DND-41 (cell line): ENCODE data around the gene DNAJC3.

ENCODE experiments used
- ATAC-seq: fragments of 200-7000 bp; cut with Tn5 transposase; 3 replicates; pipeline ENCODE4 v1.9.1; 2021; ENCODE audit warnings: low read depth; ENCODE audit not compliant: insufficient read depth
- DNase-seq: peaks from one replicate; pipeline ENCODE4 v3.0.0-alpha.2; 2020
- H2AFZ ChIP-seq: 2 replicates; pipeline ENCODE4 v1.6.0; 2012; ENCODE audit warnings: low read depth, low read length
- H3K27ac ChIP-seq: 2 replicates; pipeline ENCODE4 v1.5.1; 2012; ENCODE audit warnings: low read length, inconsistent platforms
- H3K27me3 ChIP-seq: fragments of 200-600 bp; sonication (generic); 2 replicates; pipeline ENCODE4 v1.6.0; 2012; ENCODE audit warnings: low read length, mild to moderate bottlenecking, inconsistent platforms; ENCODE audit not compliant: insufficient read depth, poor library complexity
- H3K36me3 ChIP-seq: 2 replicates; pipeline ENCODE4 v1.5.1; 2012; ENCODE audit warnings: low read length, inconsistent platforms; ENCODE audit not compliant: insufficient read depth
- H3K4me1 ChIP-seq: 2 replicates; pipeline ENCODE4 v1.5.1; 2012; ENCODE audit warnings: mild to moderate bottlenecking, low read length; ENCODE audit not compliant: insufficient read depth
- H3K4me2 ChIP-seq: 2 replicates; pipeline ENCODE4 v1.6.0; 2012; ENCODE audit warnings: mild to moderate bottlenecking, moderate library complexity, low read length, inconsistent platforms; ENCODE audit not compliant: insufficient read depth
- H3K4me3 ChIP-seq, 2 experiments: fragments of 200-600 bp in 1 of 2; shearing (Covaris generic) in 1 of 2; 2 replicates each; pipeline ENCODE4 v1.5.1; 2012 to 2016; ENCODE audit warnings: inconsistent platforms in 2 of 2, low read length in 2 of 2, mild to moderate bottlenecking in 2 of 2, low read depth in 1 of 2, moderate library complexity in 1 of 2
- H3K79me2 ChIP-seq: 2 replicates; pipeline ENCODE4 v1.6.0; 2012; ENCODE audit warnings: low read length, inconsistent platforms; ENCODE audit not compliant: insufficient read depth
- H3K9ac ChIP-seq: 2 replicates; pipeline ENCODE4 v1.6.0; 2012; ENCODE audit warnings: low read depth, mild to moderate bottlenecking, inconsistent platforms, low read length, moderate library complexity
- H3K9me3 ChIP-seq: 2 replicates; pipeline ENCODE4 v1.5.1; 2012; ENCODE audit warnings: low read length, moderate library complexity, mild to moderate bottlenecking, inconsistent platforms; ENCODE audit not compliant: insufficient read depth, severe bottlenecking
- H4K20me1 ChIP-seq: 2 replicates; pipeline ENCODE4 v1.6.0; 2012; ENCODE audit warnings: low read length; ENCODE audit not compliant: insufficient read depth
- CTCF ChIP-seq: IDR thresholded peaks from 2 replicates; pipeline ENCODE4 v1.5.1; 2012; ENCODE audit warnings: borderline replicate concordance, low read length, moderate library complexity, mild to moderate bottlenecking; ENCODE audit not compliant: poor library complexity, severe bottlenecking; ENCODE audit errors: extremely low read depth
- EZH2 ChIP-seq: IDR thresholded peaks from 3 replicates; pipeline ENCODE4 v1.6.1; 2012; ENCODE audit warnings: borderline replicate concordance, low read depth, mild to moderate bottlenecking, moderate library complexity, low read length, inconsistent platforms; ENCODE audit not compliant: severe bottlenecking

Gene DNAJC3

GRCh38 chr13:95707442-95708390 lies 30.8 kb downstream of the DNAJC3 start:
- no peaks in the 10 kb centered on the region for H3K27me3 ChIP-seq
- no peaks in the 10 kb centered on the region for H3K9me3 ChIP-seq
- no peak overlapping the region for H3K4me2 ChIP-seq
- no peak overlapping the region for H3K4me3 ChIP-seq
- H3K36me3 ChIP-seq = peaks cover 28% of the 10 kb centered on the region
- H3K27ac ChIP-seq = no peak overlapping the region
- ATAC-seq (no peak), DNase-seq (no peak)
- H3K9ac ChIP-seq = no peak overlapping the region
- H2AFZ ChIP-seq = no peak overlapping the region
- TF ChIP-seq EZH2 (no peak), CTCF (no peak)
- no peaks in the 10 kb centered on the region for H3K4me1 ChIP-seq
- peaks cover 57% of the 10 kb centered on the region for H3K79me2 ChIP-seq
- H4K20me1 ChIP-seq = peaks cover 21% of the 10 kb centered on the region; the same call in 1 of the 2 replicates

GRCh38 chr13:95708391-95708774 lies 31.4 kb downstream of the DNAJC3 start:
- Histone ChIP-seq H3K4me2 (no peak overlapping the region), H3K9ac (no peak overlapping the region), H3K79me2 (peaks cover 50% of the 10 kb centered on the region), H3K27ac (no peak overlapping the region), H3K9me3 (peaks cover under 1% of the 10 kb centered on the region), H3K4me1 (no peaks in the 10 kb centered on the region), H3K4me3 (no peak overlapping the region), H3K27me3 (no peaks in the 10 kb centered on the region), H2AFZ (no peak overlapping the region), H4K20me1 (peaks cover 15% of the 10 kb centered on the region; the same call in 1 of the 2 replicates), H3K36me3 (peaks cover 35% of the 10 kb centered on the region)
- no peak for DNase-seq
- TF ChIP-seq EZH2 = no peak
- TF ChIP-seq CTCF = no peak
- no peak for ATAC-seq

- peaks cover 41% of the 10 kb centered on the region for H3K36me3 ChIP-seq
- no peak overlapping the region for H3K9ac ChIP-seq
- DNase-seq (no peak), ATAC-seq (no peak)
- H3K27ac ChIP-seq = no peak overlapping the region
- H3K4me2 ChIP-seq = no peak overlapping the region
- peaks cover 44% of the 10 kb centered on the region for H3K79me2 ChIP-seq
- peaks cover 2% of the 10 kb centered on the region for H3K9me3 ChIP-seq
- TF ChIP-seq CTCF (no peak), EZH2 (no peak)
- H3K4me3 ChIP-seq = no peak overlapping the region
- H3K27me3 ChIP-seq = no peaks in the 10 kb centered on the region
- H4K20me1 ChIP-seq = peaks cover 13% of the 10 kb centered on the region; the same call in 1 of the 2 replicates
- no peaks in the 10 kb centered on the region for H3K4me1 ChIP-seq
- no peak overlapping the region for H2AFZ ChIP-seq
These were observed 32.0 kb downstream of the DNAJC3 start for GRCh38 chr13:95708811-95709500.
